GM12878 (cell line): ENCODE data around the gene CRYGC. TPM values are rescaled to one million over a fixed set of nuclear protein-coding genes. Genes with fewer than 3 reads are reported as not detected.

ENCODE experiments used
- ATAC-seq: fragments of 200-7000 bp; cut with Tn5 transposase; 3 replicates; pipeline ENCODE4 v1.9.1; 2020; ENCODE audit warnings: mild to moderate bottlenecking, moderate library complexity
- BruUV-seq: library from RNA; stranded (reverse); fragments of 400-500 nt; replicated peaks from 2 replicates; lab custom pipeline; 2021; lab: Mats Ljungman, UMichigan
- CTCF ChIA-PET: fragments of 300-600 bp; sonication (Branson Sonifier 250); formaldehyde crosslinking; extraction: SDS; loops from one replicate; lab custom pipeline; 2021; ENCODE audit warnings: inconsistent platforms; lab: Yijun Ruan, JAX
- POLR2A ChIA-PET: fragments of 350-600 bp; formaldehyde crosslinking; extraction: SDS; loops from one replicate; lab custom pipeline; 2021; ENCODE audit warnings: inconsistent platforms; lab: Charles Lee
- RAD21 ChIA-PET: fragments of 300-600 bp; sonication (Branson Sonifier 250); formaldehyde crosslinking; loops from one replicate; lab custom pipeline; 2023; ENCODE audit warnings: antibody characterized with exemption; ENCODE audit not compliant: unreplicated experiment; lab: Charles Lee
- SMC1A ChIA-PET: fragments of 300-600 bp; sonication (Branson Sonifier 250); formaldehyde crosslinking; loops from one replicate; lab custom pipeline; 2023; ENCODE audit not compliant: unreplicated experiment, uncharacterized antibody; lab: Charles Lee
- DNase-seq: peaks from one replicate; pipeline ENCODE4 v3.0.0-alpha.2; 2011; ENCODE audit warnings: low read depth, low spot score
- FAIRE-seq: peaks from 3 replicates; lab custom pipeline; 2011; peaks lifted over from hg19 to GRCh38; lab: Jason Lieb, UNC
- H2AFZ ChIP-seq: 2 replicates; pipeline ENCODE4 v1.6.0; 2011; ENCODE audit warnings: low read depth, low read length, control low read depth; ENCODE audit not compliant: control insufficient read depth
- H3K27ac ChIP-seq: 2 replicates; pipeline ENCODE4 v1.5.1; 2011; ENCODE audit warnings: control low read depth; ENCODE audit not compliant: control insufficient read depth, insufficient read depth
- H3K27me3 ChIP-seq, 2 experiments: replicated peaks in 1 of 2; 2 replicates each; pipeline versions ENCODE4 v1.6.0 to v1.6.1; 2011; ENCODE audit warnings: low read length in 1 of 2; ENCODE audit not compliant: control insufficient read depth in 2 of 2, insufficient read depth in 2 of 2
- H3K36me3 ChIP-seq, 2 experiments: 2 replicates each; pipeline ENCODE4 v1.5.1; 2011; ENCODE audit warnings: low read length in 1 of 2; ENCODE audit not compliant: control insufficient read depth in 2 of 2, insufficient read depth in 2 of 2
- H3K4me1 ChIP-seq: 2 replicates; pipeline ENCODE4 v1.6.1; 2011; ENCODE audit warnings: mild to moderate bottlenecking, low read length, moderate library complexity, mixed read lengths; ENCODE audit not compliant: control insufficient read depth, insufficient read depth
- H3K4me2 ChIP-seq: 2 replicates; pipeline ENCODE4 v1.6.0; 2011; ENCODE audit warnings: control low read depth; ENCODE audit not compliant: control insufficient read depth, insufficient read depth
- H3K4me3 ChIP-seq: fragments of 200-600 bp; sonication (generic); 2 replicates; pipeline ENCODE4 v1.5.1; 2016
- H3K79me2 ChIP-seq: 2 replicates; pipeline ENCODE4 v1.6.0; 2011; ENCODE audit warnings: low read length; ENCODE audit not compliant: control insufficient read depth, insufficient read depth
- H3K9ac ChIP-seq: 2 replicates; pipeline ENCODE4 v1.8.0; 2011; ENCODE audit warnings: low read length, control low read depth, mixed read lengths; ENCODE audit not compliant: control insufficient read depth, insufficient read depth
- H3K9me3 ChIP-seq: replicated peaks from 3 replicates; pipeline ENCODE4 v1.5.1; 2011; ENCODE audit warnings: mild to moderate bottlenecking, low read length; ENCODE audit not compliant: control insufficient read depth, insufficient read depth
- H4K20me1 ChIP-seq: 2 replicates; pipeline ENCODE4 v1.6.0; 2011; ENCODE audit not compliant: control insufficient read depth, insufficient read depth
- MTA2 ChIP-seq: fragments of 450-650 bp; IDR thresholded peaks from 2 replicates; pipeline ENCODE4 v1.6.1; 2016; ENCODE audit warnings: low read depth, mild to moderate bottlenecking, moderate library complexity
- MXI1 ChIP-seq: fragments of 150-350 bp; IDR thresholded peaks from 2 replicates; pipeline ENCODE4 v1.6.1; 2011; ENCODE audit warnings: low read depth, mild to moderate bottlenecking, inconsistent platforms, low read length, improper control_type of control experiment
- NBN ChIP-seq: fragments of 450-650 bp; IDR thresholded peaks from 2 replicates; pipeline ENCODE4 v1.6.1; 2016
- SMAD5 ChIP-seq: IDR thresholded peaks from 2 replicates; pipeline ENCODE4 v1.6.1; 2016; ENCODE audit warnings: antibody characterized with exemption, low read depth
- WGBS: methylation state at CpG from one replicate; pipeline ENCODE4 v1.1.6; 2016; ENCODE audit warnings: low lambda C conversion rate; ENCODE audit not compliant: insufficient replicate concordance, insufficient coverage; ENCODE audit errors: missing lambda C conversion rate; 5-methylcytosine and 5-hydroxymethylcytosine counted together
- in situ Hi-C: fragments of 300-500 bp; cut with MboI; formaldehyde crosslinking; loops from 9 replicates; pipeline ENCODE4 v1.14.3; 2018; ENCODE audit warnings: mixed read lengths
- intact Hi-C: fragments of 100-400 bp; cut with micrococcal nuclease; formaldehyde crosslinking; loops from one replicate; pipeline ENCODE4 v1.14.2; 2022; ENCODE audit not compliant: unreplicated experiment
- polyA plus RNA-seq, 11 experiments: library from polyadenylated mRNA; depleted of rRNA in 4 of 11; unstranded in 6 of 11; stranded (reverse) in 5 of 11; fragments of >200 nt; fragmentation: Nextera tagmentation in 4 of 11; fragmentation: Illumina TruSeq in 1 of 11; extraction: Ambion mirVana in 4 of 11; extraction: Trizol in 1 of 11; gene quantifications; 1 replicate in 1 of 11; 2 replicates in 10 of 11; pipeline versions ENCODE4 v1.2.1 to v1.2.3, GENCODE V29; 2011 to 2016; ENCODE audit warnings: inconsistent platforms in 2 of 11, missing spikeins in 2 of 11, low read depth in 1 of 11
- total RNA-seq, 4 experiments: library from RNA; depleted of rRNA in 3 of 4; stranded (reverse); fragments of >200 nt in 3 of 4; fragmentation: Illumina TruSeq in 1 of 4; extraction: Trizol in 1 of 4; gene quantifications; 2 replicates each; pipeline versions ENCODE4 v1.2.1 to v1.2.3, GENCODE V29; 2013 to 2021
- TF ChIP-seq, protein P1 (sequence below): IDR thresholded peaks from 2 replicates; pipeline ENCODE4 v1.6.1; 2012; ENCODE audit warnings: low read depth, low read length, improper control_type of control experiment
- TF ChIP-seq, protein P2 (sequence below): fragments of 450-650 bp; IDR thresholded peaks from 2 replicates; pipeline ENCODE4 v1.6.1; 2017; ENCODE audit warnings: mild to moderate bottlenecking, low read depth, inconsistent platforms; ENCODE audit not compliant: poor library complexity, severe bottlenecking

The CRYGC gene
- total and polyA plus RNA-seq, 10 of the 15 experiments (the other 5 are each of a cell fraction or from before 2014, with no cell fraction given) = not detected

DNA sequence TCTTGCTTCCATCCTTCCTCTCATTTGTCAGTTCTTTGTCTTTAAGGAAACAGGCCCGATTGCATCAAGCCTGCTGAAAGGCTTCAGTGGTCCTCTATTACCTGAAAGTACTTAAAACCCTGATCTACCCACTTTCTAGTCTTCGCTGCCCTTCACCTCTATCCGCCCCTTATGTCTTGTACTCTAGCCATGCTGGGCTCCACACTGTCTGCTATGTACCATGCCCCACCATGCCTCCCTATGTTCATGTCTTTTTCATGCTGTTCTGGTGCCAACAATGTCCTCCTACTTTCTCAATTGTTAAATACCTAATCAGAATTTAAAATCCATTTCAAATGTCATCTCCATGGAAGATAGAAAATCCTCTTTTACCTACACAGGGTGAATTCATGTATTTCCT is 33.5 kb downstream of the CRYGC start:
- DNase-seq = no peak
- FAIRE-seq = no peak
- no peaks in the 10 kb centered on the region for H3K4me1 ChIP-seq
- H3K27ac ChIP-seq = no peak overlapping the region
- H3K36me3 ChIP-seq = no peaks in the 10 kb centered on the region
- ChIA-PET SMC1A (no interaction called here), CTCF (no interaction called here), RAD21 (no interaction called here), POLR2A (no interaction called here)
- H2AFZ ChIP-seq = no peak overlapping the region
- ATAC-seq = no peak
- no peaks in the 10 kb centered on the region for H3K79me2 ChIP-seq
- WGBS = 46% methylated on average over 3 of the region's 3 CpGs
- no peaks in the 10 kb centered on the region for H4K20me1 ChIP-seq
- no TSS peak for BruUV-seq
- intact Hi-C loops = no loop called here
- H3K27me3 ChIP-seq = no peaks in the 10 kb centered on the region; a peak in 1 of 4 replicates
- no peaks in the 10 kb centered on the region for H3K9me3 ChIP-seq
- no peak overlapping the region for H3K4me3 ChIP-seq
- in situ Hi-C loops = no loop called here
- no peak overlapping the region for H3K9ac ChIP-seq
- H3K4me2 ChIP-seq = no peak overlapping the region
- TF ChIP-seq NBN = no peak
- TF ChIP-seq MTA2 = no peak
- TF ChIP-seq, protein P1, sequence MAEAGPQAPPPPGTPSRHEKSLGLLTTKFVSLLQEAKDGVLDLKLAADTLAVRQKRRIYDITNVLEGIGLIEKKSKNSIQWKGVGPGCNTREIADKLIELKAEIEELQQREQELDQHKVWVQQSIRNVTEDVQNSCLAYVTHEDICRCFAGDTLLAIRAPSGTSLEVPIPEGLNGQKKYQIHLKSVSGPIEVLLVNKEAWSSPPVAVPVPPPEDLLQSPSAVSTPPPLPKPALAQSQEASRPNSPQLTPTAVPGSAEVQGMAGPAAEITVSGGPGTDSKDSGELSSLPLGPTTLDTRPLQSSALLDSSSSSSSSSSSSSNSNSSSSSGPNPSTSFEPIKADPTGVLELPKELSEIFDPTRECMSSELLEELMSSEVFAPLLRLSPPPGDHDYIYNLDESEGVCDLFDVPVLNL = no peak
- TF ChIP-seq MXI1 = no peak
- TF ChIP-seq, protein P2, sequence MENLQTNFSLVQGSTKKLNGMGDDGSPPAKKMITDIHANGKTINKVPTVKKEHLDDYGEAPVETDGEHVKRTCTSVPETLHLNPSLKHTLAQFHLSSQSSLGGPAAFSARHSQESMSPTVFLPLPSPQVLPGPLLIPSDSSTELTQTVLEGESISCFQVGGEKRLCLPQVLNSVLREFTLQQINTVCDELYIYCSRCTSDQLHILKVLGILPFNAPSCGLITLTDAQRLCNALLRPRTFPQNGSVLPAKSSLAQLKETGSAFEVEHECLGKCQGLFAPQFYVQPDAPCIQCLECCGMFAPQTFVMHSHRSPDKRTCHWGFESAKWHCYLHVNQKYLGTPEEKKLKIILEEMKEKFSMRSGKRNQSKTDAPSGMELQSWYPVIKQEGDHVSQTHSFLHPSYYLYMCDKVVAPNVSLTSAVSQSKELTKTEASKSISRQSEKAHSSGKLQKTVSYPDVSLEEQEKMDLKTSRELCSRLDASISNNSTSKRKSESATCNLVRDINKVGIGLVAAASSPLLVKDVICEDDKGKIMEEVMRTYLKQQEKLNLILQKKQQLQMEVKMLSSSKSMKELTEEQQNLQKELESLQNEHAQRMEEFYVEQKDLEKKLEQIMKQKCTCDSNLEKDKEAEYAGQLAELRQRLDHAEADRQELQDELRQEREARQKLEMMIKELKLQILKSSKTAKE = no peak
- TF ChIP-seq SMAD5 = no peak
